Measurements from ENCODE around the gene TXNDC17.
"Not testable (repeated sequence)": the region's sequence is repeated elsewhere in the genome, so short reads cannot be mapped to it uniquely, and the experiment has no call there.

The TXNDC17 gene

DNA sequence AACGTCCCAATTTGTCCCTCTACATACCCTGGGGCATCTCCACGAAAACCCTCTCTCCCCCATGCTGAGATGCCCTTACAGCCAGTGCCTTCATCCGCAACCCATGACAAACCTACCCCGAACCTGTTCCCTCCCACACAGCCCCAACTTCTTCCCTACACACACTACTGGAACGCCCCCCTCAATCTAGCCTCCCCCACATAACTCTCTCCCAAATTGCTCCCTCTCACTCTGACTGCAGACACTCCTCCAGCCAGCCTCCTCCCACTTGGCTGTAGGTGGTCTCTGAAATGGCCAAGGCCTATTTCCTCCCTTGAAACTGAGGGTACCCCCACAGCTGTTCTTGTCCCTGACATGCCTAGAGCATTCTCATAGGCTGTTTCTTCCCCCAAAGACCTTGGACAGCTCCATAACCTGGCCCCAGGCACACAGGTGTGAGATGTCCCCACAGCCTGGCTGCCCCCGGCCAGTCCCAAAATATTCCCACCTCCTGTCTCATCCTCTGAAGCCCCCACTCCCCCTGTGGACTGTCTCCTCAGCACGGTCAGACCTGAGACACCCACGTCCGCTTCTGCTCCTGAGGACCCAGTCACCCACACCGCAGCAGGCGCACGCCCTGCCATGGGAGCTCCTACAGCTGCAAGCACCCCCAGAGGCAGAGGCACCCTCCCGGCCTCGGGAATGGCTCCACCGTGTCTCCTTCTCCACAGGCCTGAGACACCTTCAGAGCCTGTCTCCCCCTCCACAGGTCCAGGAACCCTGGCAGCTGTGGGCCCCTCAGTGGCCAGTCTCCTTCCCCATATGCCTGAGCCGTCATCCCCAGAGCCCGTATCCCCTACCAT, 4.0 kb upstream of the TXNDC17 start:
- DNase-seq = peak in 3 of 10 donors; percentile 59 to 78 (median 72)
- intact Hi-C loops (cut with DNase I) = no loop called here

DNA sequence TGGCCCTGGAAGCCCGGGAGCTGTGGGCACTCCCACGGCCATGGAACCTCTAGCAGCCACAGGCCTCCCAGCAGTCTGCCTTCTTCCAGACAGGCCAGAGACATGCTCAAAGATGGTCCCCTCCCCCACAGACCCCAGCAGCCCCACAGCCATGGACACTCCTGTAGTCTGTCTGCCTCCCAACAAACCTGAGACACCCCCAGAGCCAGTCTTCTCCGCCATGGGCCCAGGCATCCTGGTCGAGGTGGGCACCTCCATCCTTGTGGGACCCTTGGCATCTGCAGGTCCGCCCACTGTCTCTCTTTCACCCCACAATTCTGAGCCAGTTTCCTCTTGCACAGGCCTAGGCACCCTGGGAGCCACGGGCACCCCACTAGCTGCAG, 3.4 kb upstream of the TXNDC17 start:
- intact Hi-C loops (cut with DNase I) = no loop called here
- peak in 1 of 10 donors; percentile 70 for DNase-seq

DNA sequence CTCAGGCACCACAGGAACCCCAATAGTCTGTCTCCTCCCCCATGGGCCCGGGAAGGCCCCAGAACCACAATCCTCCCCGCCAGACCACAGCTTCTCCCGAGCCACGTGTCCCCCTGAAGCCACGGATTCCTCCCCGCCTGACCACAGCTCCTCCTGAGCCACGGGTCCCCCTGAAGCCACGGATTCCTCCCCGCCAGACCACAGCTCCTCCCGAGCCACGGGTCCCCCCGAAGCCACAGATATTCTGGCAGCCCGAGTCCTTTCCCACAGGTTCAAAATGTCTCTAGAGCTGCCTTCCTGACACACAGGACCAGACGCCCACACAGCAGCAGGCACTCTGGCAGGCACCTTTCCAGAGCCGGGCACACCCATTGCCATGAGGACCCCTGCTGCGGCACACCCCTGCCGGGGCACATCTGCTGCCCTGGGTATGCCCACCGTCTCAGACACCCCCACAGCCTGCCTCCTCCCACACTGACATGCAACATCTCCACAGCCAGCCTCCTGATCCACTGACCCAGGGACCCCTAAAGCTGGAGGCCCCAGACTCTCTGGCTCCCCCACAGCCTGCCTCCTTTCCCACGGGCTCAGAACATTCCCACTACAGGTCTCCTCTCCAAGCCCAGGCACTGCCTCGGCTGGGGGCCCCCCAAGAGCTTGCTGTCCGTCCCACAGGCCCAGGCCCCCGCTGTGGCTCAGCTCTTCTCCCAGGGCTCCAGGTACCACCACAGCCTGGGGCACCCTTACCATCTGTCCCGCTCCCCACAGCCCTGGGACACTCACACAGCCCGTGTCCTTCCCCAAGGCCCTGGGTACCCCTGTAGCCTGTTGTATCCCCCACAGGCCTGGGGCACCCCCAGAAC, 2.6 kb upstream of the TXNDC17 start:
- intact Hi-C loops (cut with DNase I) = no loop called here

DNA sequence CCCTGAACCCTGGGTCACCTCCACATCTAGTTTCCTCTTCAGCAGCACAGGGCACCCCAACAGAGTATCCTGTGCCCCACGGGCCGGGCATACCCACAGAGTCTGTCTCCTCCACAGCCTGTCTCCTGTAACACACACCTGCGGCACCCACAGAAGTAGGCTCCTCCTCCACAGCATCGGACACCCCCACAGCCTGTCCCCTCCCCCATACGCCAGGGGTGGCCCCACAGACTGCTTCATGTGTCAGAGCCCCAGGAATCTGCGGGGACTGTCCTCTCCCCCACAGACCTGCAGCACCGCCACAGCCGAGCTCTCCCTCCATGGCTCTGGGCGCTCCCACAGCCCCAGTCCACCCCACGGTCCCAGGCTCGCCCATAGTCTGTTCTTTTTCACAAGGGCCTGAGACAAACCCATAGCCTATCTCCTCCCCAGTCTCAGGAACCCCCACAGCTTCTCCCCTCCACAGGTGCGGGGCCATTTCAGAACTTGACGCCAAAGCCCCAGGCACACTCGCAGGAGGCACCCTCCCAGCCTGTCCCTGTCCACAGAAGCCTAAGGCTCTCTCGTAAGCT, 1.8 kb upstream of the TXNDC17 start:
- peak in 2 of 10 donors; percentile 77 to 87 for DNase-seq
- intact Hi-C loops (cut with DNase I) = no loop called here

More for the DNA sequence above, 2.6 kb upstream of the TXNDC17 start:
- DNase-seq = peak in 2 of 10 donors; percentile 68 to 78

DNA sequence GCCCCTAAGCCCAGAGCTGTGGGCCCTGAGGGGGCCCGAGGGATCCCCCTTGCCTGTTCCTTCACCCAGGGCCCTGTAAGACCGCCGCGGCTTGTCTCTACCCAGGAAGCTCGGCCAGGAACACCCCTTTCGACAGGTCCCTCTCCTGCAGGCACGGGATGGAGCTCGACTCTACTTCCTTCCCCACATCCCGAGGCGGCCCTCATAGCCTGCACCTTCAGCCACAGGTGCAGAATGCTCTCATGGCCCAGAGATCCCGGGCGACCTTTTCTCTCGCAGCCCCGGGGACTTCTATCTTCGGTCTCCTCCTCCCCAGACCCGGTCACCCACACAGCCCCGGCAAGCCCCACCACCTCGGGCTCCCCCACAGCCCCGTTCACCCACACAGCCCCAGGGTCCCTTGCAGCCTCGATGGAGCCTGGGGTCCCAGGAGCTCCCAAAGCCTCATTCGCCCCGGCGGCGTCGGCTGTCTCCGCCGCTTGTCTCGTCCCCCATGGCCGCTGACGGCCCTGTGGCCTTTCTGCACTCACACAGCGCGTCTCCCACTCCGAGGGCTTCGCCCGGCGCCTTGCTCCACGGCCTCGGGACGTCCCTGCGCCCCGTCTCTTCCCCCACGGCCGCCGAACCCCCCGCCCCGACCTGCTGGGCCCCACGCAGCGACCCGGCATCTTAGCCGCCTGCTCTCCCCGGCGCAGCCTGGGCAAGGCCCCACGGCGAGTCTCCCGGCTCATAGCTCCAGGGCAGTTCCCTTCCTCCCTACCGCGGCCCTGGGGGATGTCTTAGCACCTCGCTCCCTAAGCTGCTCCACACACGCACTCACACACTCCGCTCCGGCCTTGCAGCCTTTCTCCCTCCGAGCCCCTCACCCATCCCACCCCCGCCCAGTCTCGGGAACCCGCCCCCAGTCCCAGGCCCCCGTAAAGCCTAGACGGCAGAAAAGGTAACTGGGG, 999 bp upstream of the TXNDC17 start:
- intact Hi-C loops (cut with DNase I) = loop anchor here (10.0 kb wide), 1 partner anchor 165 kb away; no protein-coding TSS in a partner anchor
- peak in 6 of 10 donors; percentile 27 to 89 (median 54) for DNase-seq

DNA sequence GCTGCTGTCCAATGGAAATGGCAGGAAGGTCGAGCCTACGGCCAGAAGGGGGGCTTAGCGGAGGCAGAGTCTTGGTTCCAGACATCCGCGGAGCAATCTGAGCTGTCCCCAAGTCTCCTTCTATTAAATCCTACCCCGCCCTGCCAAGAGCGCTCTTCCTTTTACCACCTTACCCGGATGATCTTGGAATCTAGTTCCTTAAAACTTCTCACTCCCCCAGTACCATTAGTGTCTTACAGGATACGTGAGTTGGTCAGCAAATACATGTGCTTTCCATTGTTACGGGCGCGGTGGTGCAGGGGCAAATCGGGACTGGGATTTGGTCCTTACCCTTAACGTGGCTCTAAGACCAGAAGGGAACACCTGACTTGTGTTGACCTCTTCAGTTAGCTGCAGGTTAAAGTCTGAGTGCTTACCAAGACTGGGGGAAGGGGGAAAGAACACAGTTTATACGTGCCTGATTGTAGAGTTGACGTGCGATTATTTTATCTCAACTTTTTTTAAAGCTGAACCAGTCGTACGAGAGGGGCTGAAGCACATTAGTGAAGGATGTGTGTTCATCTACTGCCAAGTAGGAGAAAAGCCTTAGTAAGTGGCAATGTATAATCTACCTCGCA, 495 bp downstream of the TXNDC17 start:
- intact Hi-C loops (cut with DNase I) = loop anchor here (1.0 to 10.0 kb wide), 2 partner anchors 10 to 167 kb away; partner anchors contain the start of genes C17orf100 and MED31

DNA sequence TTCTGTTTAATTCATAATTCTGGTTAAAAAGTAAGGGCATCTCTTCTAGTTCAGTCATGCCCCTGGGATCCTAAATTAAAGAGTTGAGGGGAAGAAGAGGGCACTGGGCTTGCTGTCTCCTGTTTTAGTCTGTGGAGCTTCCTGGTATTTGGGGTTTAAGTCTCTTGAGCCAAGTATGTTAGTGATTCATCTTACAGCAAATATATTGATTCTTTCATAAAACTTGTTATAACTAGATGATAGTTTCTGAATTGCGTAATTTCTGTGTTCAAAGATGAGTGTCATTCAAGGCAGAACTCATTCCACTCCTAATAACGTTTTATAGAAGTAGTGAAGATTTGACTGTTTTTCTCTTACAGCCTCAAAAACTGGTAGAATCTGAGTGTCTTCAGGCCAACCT, 1.7 kb downstream of the TXNDC17 start:
- no peak for DNase-seq
- intact Hi-C loops (cut with DNase I) = loop anchor here (10.0 kb wide), 1 partner anchor 168 kb away; no protein-coding TSS in a partner anchor

More for the DNA sequence above, 495 bp downstream of the TXNDC17 start:
- no peak for DNase-seq

DNA sequence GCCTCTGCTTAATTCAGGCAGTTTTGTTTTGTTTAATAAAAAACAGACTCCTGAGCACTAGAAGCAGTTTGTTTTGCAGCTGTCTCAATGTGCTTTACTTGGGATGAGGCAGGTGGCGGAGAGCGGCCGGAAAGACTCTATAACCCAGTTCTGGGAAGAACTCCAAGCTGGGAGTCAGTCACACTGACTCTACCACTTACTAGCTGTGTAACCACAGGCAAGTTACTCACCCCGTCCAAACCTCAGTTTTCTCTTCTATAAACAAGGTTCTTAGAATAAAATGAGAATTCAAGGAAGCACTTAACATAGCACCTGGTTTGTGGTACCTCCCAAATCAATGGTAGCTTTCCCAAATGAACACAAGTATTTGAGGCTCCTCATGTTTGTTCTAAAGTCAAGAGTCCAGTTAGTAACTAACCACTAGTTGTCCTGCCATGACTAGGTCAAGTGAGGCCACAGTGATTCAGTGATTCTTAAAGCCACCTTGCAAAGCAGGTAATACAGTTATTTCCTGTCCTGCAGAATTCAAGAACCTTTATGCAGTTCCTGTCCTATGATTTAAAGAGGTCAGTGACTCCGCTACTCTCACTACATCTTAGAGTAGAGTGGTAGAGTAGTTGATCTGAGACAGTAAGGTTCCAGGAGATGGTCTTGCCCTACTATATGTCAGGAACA, 2.7 kb downstream of the TXNDC17 start:
- intact Hi-C loops (cut with DNase I) = loop anchor here (10.0 kb wide), 1 partner anchor 169 kb away; no protein-coding TSS in a partner anchor
- DNase-seq = no peak

DNA sequence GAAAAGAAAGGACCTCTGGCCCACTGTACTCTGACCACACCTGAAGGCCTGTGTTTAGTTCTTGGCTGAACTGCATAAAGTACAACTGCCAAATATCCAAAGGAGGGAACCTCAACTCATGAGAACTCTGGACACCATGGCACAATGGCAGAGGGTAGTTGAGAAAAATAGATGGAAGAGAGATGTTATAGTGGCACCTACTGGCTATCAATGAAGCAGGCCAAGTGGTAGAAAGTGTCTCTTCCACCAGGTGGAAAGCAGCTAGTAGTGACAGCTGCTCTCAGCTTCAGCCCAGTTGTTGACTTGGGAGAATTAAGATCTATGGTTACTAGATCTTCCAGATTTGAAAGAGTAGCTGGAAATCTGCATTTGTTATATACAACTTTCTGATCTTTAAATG, 7.3 kb downstream of the TXNDC17 start:
- no peak for DNase-seq
- intact Hi-C loops (cut with DNase I) = loop anchor here (10.0 kb wide), 1 partner anchor 173 kb away; no protein-coding TSS in a partner anchor

DNA sequence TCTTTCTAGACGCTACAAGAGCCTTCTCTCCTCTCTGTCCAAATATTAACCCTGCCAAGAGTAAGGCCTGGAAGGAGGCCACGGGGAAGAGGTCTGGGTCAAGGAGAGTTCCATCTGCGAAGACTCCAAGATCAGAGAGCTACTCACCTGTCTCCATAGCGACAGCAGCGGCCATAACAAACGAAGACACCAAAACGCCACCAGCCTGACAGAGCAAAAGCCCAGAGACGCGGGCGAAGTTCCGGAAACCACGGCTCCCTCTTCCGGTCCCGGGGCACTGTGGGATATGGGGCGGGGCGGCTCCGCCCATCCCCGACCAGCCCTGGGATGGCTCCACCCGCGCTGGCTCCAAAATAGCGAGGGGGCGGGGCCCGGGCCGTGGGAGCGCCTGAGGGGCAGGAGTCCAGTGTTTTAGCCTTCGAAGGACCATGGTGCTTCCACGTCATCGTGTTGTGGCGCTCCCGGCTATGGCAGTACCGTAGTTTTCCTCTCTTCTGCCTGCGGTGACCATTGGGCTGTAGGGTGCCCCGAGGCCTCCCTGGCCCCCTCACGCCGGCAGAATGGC, 10.6 kb downstream of the TXNDC17 start, which contains the start of the genes C17orf100 and MED31:
Gene C17orf100 (plus strand): TSS at position 409 of the 565 bp plus-strand sequence. CDS start 152 bp downstream, at position 561.
Gene MED31 (minus strand): TSS at position 252 of the 565 bp plus-strand sequence. CDS start 77 bp downstream, at position 175.
- intact Hi-C loops (cut with DNase I) = loop anchor here (1.0 to 5.0 kb wide), 2 partner anchors 10 to 1214 kb away; partner anchors contain the start of genes C1QBP and TXNDC17

DNA sequence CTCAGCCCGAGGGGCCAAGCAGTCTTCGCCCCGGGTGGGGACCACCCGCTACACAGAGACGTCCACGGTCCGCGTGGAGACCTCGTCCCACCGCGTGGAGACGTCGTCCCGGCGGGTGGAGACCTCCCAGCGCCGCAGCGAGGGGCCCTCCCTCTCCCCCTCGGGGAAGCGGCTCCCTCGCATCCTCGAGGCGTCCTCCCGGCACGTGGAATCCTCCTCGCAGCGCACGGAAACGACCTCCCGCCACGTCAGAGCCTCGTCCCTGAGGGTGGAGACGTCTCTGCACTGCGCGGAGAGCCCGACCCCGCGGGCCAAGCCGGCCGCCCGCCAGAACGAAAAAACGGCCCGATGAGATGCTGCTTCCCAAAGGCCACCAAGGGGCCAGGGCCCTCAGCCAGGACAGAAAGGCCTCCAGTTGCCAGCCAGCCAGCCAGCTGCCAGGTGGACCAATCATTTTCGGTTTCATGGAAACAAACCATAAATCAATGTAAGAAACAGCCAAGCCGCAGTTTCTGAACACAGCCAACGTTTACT, 11.1 kb downstream of the TXNDC17 start:
- intact Hi-C loops (cut with DNase I) = loop anchor here (1.0 to 5.0 kb wide), 2 partner anchors 11 to 1215 kb away; partner anchors contain the start of genes C1QBP and TXNDC17
- no peak for DNase-seq

More for the DNA sequence above, 10.6 kb downstream of the TXNDC17 start, which contains the start of the genes C17orf100 and MED31:
- DNase-seq = peak; percentile 89 to 99 (median 95)

DNA sequence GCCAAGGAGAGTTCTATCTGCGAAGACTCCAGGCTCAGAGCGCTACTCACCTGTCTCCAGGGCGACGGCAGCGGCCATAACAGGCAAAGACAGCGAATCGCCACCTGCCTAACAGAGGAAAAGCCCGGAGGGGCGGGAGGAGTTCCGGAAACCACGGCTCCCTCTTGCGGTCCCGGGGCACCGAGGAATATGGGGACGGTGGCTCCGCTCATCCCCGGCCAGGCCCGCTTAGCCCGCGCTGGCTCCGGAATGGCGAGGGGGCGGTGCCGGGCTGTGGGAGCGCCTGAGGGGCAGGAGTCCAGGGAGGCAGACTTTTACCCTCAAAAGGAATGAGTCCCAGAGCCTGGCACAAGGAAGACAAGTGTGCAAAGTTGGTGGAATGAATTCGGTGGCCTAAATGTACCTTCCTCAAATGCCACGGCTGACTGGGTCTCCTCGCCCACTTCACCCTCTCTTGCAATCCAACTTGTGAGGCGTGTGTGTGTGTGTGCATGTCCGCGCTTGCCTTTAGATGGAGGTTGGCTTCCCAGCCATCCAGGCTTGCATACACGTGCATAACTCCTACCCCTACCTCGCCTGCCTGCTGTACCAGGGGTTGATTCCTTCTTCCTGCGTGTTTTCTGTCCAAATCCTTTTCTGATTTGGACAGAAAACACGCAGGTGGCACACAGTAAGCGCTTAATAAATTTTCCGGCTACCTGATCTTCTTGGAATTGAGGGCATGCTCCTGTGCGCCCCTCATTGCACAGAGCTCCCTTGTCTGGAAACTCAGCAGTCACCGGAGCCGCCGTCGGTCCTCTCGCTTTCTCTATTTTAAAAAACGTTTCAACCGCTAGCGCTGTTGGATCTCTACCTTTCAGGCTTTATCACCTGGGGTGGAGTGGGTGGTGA, 14.2 kb downstream of the TXNDC17 start:
- peak in 2 of 10 donors; percentile 76 to 81 for DNase-seq
- intact Hi-C loops (cut with DNase I) = loop anchor here (5.0 kb wide), 1 partner anchor 1218 kb away; the partner anchor contains the start of gene C1QBP

DNA sequence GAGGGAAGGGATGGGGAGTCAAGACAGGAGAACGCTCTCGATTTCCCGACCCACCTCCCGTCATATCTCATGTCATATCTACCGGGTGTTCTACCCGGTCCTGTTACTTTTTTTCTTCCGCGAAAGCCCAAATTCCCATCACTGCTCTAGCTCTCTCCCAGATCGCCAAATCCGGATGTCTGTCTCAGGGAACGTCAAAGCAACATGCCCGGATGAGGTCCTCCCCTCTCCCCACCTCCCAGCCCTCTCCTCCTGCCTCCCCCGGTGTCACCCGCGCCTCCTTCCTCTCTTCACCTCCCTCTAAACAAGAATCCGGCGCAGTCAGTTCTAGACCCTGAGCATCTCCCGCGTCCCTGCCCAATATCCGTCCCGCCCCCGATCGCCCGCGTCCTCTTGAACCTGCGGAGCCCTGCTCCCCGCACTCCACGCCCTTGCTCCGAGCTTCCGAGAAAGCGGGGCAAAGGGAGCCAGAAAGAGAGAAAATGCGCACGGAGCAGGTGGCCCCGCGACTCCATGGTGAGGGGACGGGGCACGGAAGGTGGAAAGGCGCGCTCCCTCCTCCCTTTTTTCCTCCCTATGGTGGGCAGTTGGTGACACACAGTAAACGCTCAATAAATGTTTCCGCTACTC, 15.0 kb downstream of the TXNDC17 start:
- DNase-seq = peak in 1 of 10 donors; percentile 69
- intact Hi-C loops (cut with DNase I) = not testable (repeated sequence)

DNA sequence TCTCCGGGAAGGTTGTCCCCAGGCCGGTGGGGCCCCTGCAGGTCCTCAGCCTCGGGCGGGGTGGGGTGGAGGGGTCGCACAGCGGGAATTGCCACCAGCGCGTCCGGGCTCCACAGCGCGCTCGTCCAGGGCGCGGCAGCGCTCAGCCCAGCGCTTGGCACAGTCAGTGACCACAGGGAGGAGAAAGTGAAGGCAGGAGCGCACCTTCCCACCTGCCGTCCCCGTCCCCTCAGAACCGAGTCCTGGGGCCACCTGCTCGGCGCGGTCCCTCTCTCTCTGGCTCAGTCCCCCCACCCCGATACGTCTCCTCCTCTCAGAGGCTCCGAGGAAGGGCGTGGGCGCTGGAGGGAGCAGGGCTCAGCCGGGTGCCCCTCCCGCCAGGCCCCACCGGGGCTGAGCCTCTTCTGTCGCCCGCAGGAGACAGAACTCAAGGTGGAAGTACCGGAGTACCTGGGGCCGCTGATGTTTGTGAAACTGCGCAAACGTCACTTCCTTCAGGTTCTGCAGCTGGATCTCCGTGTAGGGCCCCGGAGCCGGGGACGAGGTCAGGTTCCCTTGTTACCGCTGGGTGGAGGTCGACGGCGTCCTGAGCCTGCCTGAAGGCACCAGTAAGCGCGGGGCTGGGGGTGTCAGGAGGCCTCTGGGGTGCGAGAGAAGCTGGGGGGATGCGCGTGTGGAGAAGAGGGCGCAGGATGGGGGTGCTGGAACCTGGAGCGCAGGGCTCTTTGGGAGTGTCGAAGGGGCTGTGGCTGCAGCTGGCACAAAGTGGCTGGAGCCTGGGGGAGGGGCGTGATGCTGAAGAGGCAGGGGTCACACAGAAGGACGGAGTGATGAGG, 16.2 kb downstream of the TXNDC17 start:
- intact Hi-C loops (cut with DNase I) = not testable (repeated sequence)
- DNase-seq = peak in 2 of 10 donors; percentile 62 to 85
